ENCODE data around the gene CALB2.

- no peak for TF ChIP-seq CTCF (conservative IDR thresholded peaks at IDR 0.05; ENCODE audit: low read depth, low read length)
- no peak for TF ChIP-seq EZH2 (IDR thresholded peaks at IDR 0.05; ENCODE audit: borderline replicate concordance, low read depth, low read length, poor library complexity, severe bottlenecking)
Observed at GRCh38 chr16:71379711-71380110, 21.2 kb downstream of the CALB2 start.

Measured in A673 (cell line).